Ovary (tissue), 9 donors: Measurements from ENCODE around the gene POLD1. TPM values are rescaled to one million over a fixed set of nuclear protein-coding genes. Genes with fewer than 3 reads are reported as not detected.

Source experiments
- DNase-seq, 5 donors: peaks; one replicate each; pipeline ENCODE4 v3.0.0-alpha.2; 2019 to 2020
- H3K27ac ChIP-seq, 2 donors: fragments of 200-600 bp; one replicate each; pipeline versions ENCODE4 v1.5.1 to v1.8.0; 2019 to 2022
- H3K27me3 ChIP-seq: fragments of 200-600 bp; one replicate; pipeline ENCODE4 v1.8.0; 2022
- H3K36me3 ChIP-seq: fragments of 200-600 bp; sonication (generic); one replicate; pipeline ENCODE4 v1.5.1; 2019
- H3K4me1 ChIP-seq: one replicate; pipeline ENCODE4 v1.8.1; 2013; ENCODE audit warnings: mild to moderate bottlenecking, moderate library complexity; ENCODE audit not compliant: insufficient read depth
- H3K4me3 ChIP-seq: fragments of 200-600 bp; sonication (generic); one replicate; pipeline ENCODE4 v1.5.1; 2017
- H3K9me3 ChIP-seq, 2 donors: fragments of 200-600 bp in 1 of 2; sonication (generic) in 1 of 2; one replicate each; pipeline versions ENCODE4 v1.5.1 to v1.8.1; 2013 to 2019; ENCODE audit warnings: mild to moderate bottlenecking in 1 of 2, moderate library complexity in 1 of 2
- CTCF ChIP-seq, 3 donors: fragments of 450-650 bp in 2 of 3; fragments of 200-600 bp in 1 of 3; IDR thresholded peaks; one replicate each; pipeline versions ENCODE4 v1.5.1 to v1.8.0; 2016 to 2022; ENCODE audit warnings: antibody characterized with exemption in 3 of 3, mild to moderate bottlenecking in 1 of 3
- EP300 ChIP-seq: sonication (generic); formaldehyde crosslinking; IDR thresholded peaks from one replicate; pipeline ENCODE4 v1.6.1; 2017; ENCODE audit warnings: antibody characterized with exemption
- POLR2A ChIP-seq: fragments of 450-650 bp; IDR thresholded peaks from one replicate; pipeline ENCODE4 v1.6.1; 2017; ENCODE audit warnings: antibody characterized with exemption, mild to moderate bottlenecking, moderate library complexity
- WGBS, 3 donors: extraction: QIAGEN DNeasy Blood & Tissue Kit in 1 of 3; methylation state at CpG; one replicate each; pipeline versions ENCODE4 v1.1.5 to v1.1.7; 2013 to 2017; 5-methylcytosine and 5-hydroxymethylcytosine counted together
- intact Hi-C, 4 donors: fragments of 100-400 bp; cut with DNase I; formaldehyde crosslinking; loops; one replicate each; pipeline versions ENCODE4 v1.11.0 to v1.15.1; 2022 to 2023
- polyA plus RNA-seq, 2 donors: library from polyadenylated mRNA; stranded (reverse); fragments of 200-250 nt in 1 of 2; fragments of 350-450 nt in 1 of 2; fragmentation: Illumina TruSeq in 1 of 2; extraction: RNeasy Lipid Tissue Mini Kit (QIAGEN cat#74804) in 1 of 2; gene quantifications; one replicate each; pipeline ENCODE4 v1.2.3, GENCODE V29; 2013 to 2014
- total RNA-seq, 7 donors: library from RNA; depleted of rRNA in 2 of 7; stranded (reverse); fragments of >200 nt in 2 of 7; fragmentation: NEBNext Ultra II Directional in 3 of 7; extraction: Animal tissue kit (Norgen Biotek cat#: 25700) in 3 of 7; gene quantifications; one replicate each; pipeline versions ENCODE4 v1.1.0 to v1.2.4, GENCODE V29; 2016 to 2023
- donor health status: DM: no; HTN: no; CAD: no; lungs with moderate emphysema.
- donor health status: DM: no; HTN: no; CAD: no.
- donor health status: Bipolar disorder and iron deficiency.
- donor health status: DM: yes; HTN: yes; CAD: no.
- donor health status: DM: no; HTN: no; CAD: no.
- donor health status: DM: yes; HTN: yes; CAD: no.

Gene POLD1
- total and polyA plus RNA-seq, 9 donors, result 0.52 to 25.2 (median 17.1) TPM

GRCh38 chr19:50449236-50449899 is 65.2 kb downstream of the POLD1 start:
- no peak overlapping the region for H3K4me3 ChIP-seq
- no peaks in the 10 kb centered on the region for H3K9me3 ChIP-seq
- DNase-seq, result no peak
- 71 to 79% (median 74%) methylated on average over 14 of the region's 14 CpGs for WGBS, 3 donors
- TF ChIP-seq POLR2A, result no peak
- TF ChIP-seq CTCF (IDR thresholded peaks at IDR 0.05), result no peak
- no peak for TF ChIP-seq EP300
- no peak overlapping the region for H3K27ac ChIP-seq
- no peaks in the 10 kb centered on the region for H3K27me3 ChIP-seq
- no peaks in the 10 kb centered on the region for H3K36me3 ChIP-seq
- intact Hi-C loops, result no loop called here
- no peaks in the 10 kb centered on the region for H3K4me1 ChIP-seq

GRCh38 chr19:50450369-50451222 is 66.4 kb downstream of the POLD1 start:
- no peak for DNase-seq
- H3K36me3 ChIP-seq, result no peaks in the 10 kb centered on the region
- WGBS, 3 donors, result 52 to 63% (median 53%) methylated on average over 30 of the region's 30 CpGs
- intact Hi-C loops, result loop anchor here in 1 of 4 donors (10.0 kb wide), 1 partner anchor 86 kb away; the partner anchor contains the start of gene NAPSA
- no peak overlapping the region for H3K4me3 ChIP-seq
- no peaks in the 10 kb centered on the region for H3K27me3 ChIP-seq
- TF ChIP-seq POLR2A (no peak), CTCF (IDR thresholded peaks at IDR 0.05) (no peak), EP300 (no peak)
- no peaks in the 10 kb centered on the region for H3K9me3 ChIP-seq
- no peak overlapping the region for H3K27ac ChIP-seq
- no peaks in the 10 kb centered on the region for H3K4me1 ChIP-seq

GRCh38 chr19:50451223-50451534 is 67.0 kb downstream of the POLD1 start:
- intact Hi-C loops, result loop anchor here in 1 of 4 donors (10.0 kb wide), 1 partner anchor 86 kb away; the partner anchor contains the start of gene NAPSA
- no peak for TF ChIP-seq CTCF (IDR thresholded peaks at IDR 0.05)
- no peak for TF ChIP-seq EP300
- TF ChIP-seq POLR2A, result no peak

GRCh38 chr19:50453243-50453642 is 69.1 kb downstream of the POLD1 start:
- TF ChIP-seq CTCF (IDR thresholded peaks at IDR 0.05) (no peak), POLR2A (no peak), EP300 (no peak)
- H3K27me3 ChIP-seq, result no peaks in the 10 kb centered on the region
- intact Hi-C loops, result loop anchor here in 1 of 4 donors (10.0 kb wide), 1 partner anchor 88 kb away; the partner anchor contains the start of gene NAPSA
- H3K4me3 ChIP-seq, result no peak overlapping the region
- H3K9me3 ChIP-seq, result no peaks in the 10 kb centered on the region
- DNase-seq, result no peak
- H3K36me3 ChIP-seq, result no peaks in the 10 kb centered on the region
- no peaks in the 10 kb centered on the region for H3K4me1 ChIP-seq
- 90 to 95% (median 93%) methylated on average over 3 of the region's 3 CpGs for WGBS, 3 donors
- no peak overlapping the region for H3K27ac ChIP-seq

More at GRCh38 chr19:50451223-50451534, 67.0 kb downstream of the POLD1 start:
- 36 to 44% (median 43%) methylated on average over 13 of the region's 13 CpGs for WGBS, 3 donors
- H3K4me1 ChIP-seq, result no peaks in the 10 kb centered on the region
- no peaks in the 10 kb centered on the region for H3K27me3 ChIP-seq
- no peak for DNase-seq
- no peak overlapping the region for H3K27ac ChIP-seq
- H3K36me3 ChIP-seq, result no peaks in the 10 kb centered on the region
- no peak overlapping the region for H3K4me3 ChIP-seq
- no peaks in the 10 kb centered on the region for H3K9me3 ChIP-seq
